ENCODE data around the gene KCNK6. TPM values are rescaled to one million over a fixed set of nuclear protein-coding genes. Genes with fewer than 3 reads are reported as not detected.
A peak's percentile ranks its signal among the peaks of the same experiment; 100 is the strongest.

The KCNK6 gene
- 5.4 and 6.5 TPM in 2 replicates for total RNA-seq

- peaks cover 29% of the 10 kb centered on the region for H3K4me1 ChIP-seq (ENCODE audit: insufficient read depth, low read length)
- H3K27ac ChIP-seq (ENCODE audit: low read depth, low read length) = peak within 1 kb of the TSS; percentile 28
- no peak for TF ChIP-seq CTCF (IDR thresholded peaks at IDR 0.05; ENCODE audit: extremely low read depth, low read depth, low read length)
- peaks cover 7% of the 10 kb centered on the region for H3K36me3 ChIP-seq (ENCODE audit: insufficient read depth, low read length)
- H3K4me3 ChIP-seq (ENCODE audit: insufficient read depth, low read length) = peak within 1 kb of the TSS; percentile 86
- H3K9me3 ChIP-seq (ENCODE audit: low read depth, low read length) = no peaks in the 10 kb centered on the region
- peaks cover 25% of the 10 kb centered on the region for H3K79me2 ChIP-seq (ENCODE audit: insufficient read depth, low read length)
- H3K4me2 ChIP-seq (ENCODE audit: insufficient read depth, low read length) = peak within 1 kb of the TSS; percentile 96
- peak; percentile 92 for DNase-seq (ENCODE audit: insufficient read length, low spot score, missing footprints)
- H4K20me1 ChIP-seq (ENCODE audit: insufficient read depth, low read length) = no peaks in the 10 kb centered on the region
- no peaks in the 10 kb centered on the region for H3K27me3 ChIP-seq (ENCODE audit: insufficient read depth, low read length)
- H2AFZ ChIP-seq (ENCODE audit: low read length) = peak within 1 kb of the TSS; percentile 85
Observed at GRCh38 chr19:38319421-38320258, at the start of gene KCNK6. KCNK6 (plus strand) TSS chr19:38319845; CDS start chr19:38319951, 106 bp downstream.

GRCh38 chr19:38270587-38271167, 49.0 kb upstream of the KCNK6 start:
- no peaks in the 10 kb centered on the region for H4K20me1 ChIP-seq (ENCODE audit: insufficient read depth, low read length)
- peak overlapping the region; percentile 56 for H3K4me2 ChIP-seq (ENCODE audit: insufficient read depth, low read length)
- TF ChIP-seq CTCF (IDR thresholded peaks at IDR 0.05; ENCODE audit: extremely low read depth, low read depth, low read length) = no peak

GRCh38 chr19:38273499-38273898, 46.1 kb upstream of the KCNK6 start:
- H3K79me2 ChIP-seq (ENCODE audit: insufficient read depth, low read length) = no peaks in the 10 kb centered on the region
- peaks cover 34% of the 10 kb centered on the region for H3K4me1 ChIP-seq (ENCODE audit: insufficient read depth, low read length)
- H3K9me3 ChIP-seq (ENCODE audit: low read depth, low read length) = no peaks in the 10 kb centered on the region
- no peaks in the 10 kb centered on the region for H4K20me1 ChIP-seq (ENCODE audit: insufficient read depth, low read length)
- DNase-seq (ENCODE audit: insufficient read length, low spot score, missing footprints) = peak; percentile 39
- no peak for TF ChIP-seq CTCF (IDR thresholded peaks at IDR 0.05; ENCODE audit: extremely low read depth, low read depth, low read length)
- no peak overlapping the region for H3K27ac ChIP-seq (ENCODE audit: low read depth, low read length)
- no peaks in the 10 kb centered on the region for H3K27me3 ChIP-seq (ENCODE audit: insufficient read depth, low read length)
- H3K4me2 ChIP-seq (ENCODE audit: insufficient read depth, low read length) = no peak overlapping the region
- H3K4me3 ChIP-seq (ENCODE audit: insufficient read depth, low read length) = no peak overlapping the region
- H3K36me3 ChIP-seq (ENCODE audit: insufficient read depth, low read length) = no peaks in the 10 kb centered on the region
- no peak overlapping the region for H2AFZ ChIP-seq (ENCODE audit: low read length)

More at GRCh38 chr19:38270587-38271167, 49.0 kb upstream of the KCNK6 start:
- Histone ChIP-seq H3K4me3 (ENCODE audit: insufficient read depth, low read length) (peak overlapping the region; percentile 23), H3K27me3 (ENCODE audit: insufficient read depth, low read length) (no peaks in the 10 kb centered on the region), H3K79me2 (ENCODE audit: insufficient read depth, low read length) (no peaks in the 10 kb centered on the region), H3K36me3 (ENCODE audit: insufficient read depth, low read length) (no peaks in the 10 kb centered on the region), H3K9me3 (ENCODE audit: low read depth, low read length) (no peaks in the 10 kb centered on the region), H3K27ac (ENCODE audit: low read depth, low read length) (no peak overlapping the region), H2AFZ (ENCODE audit: low read length) (peak overlapping the region; percentile 42), H3K4me1 (ENCODE audit: insufficient read depth, low read length) (peaks cover 25% of the 10 kb centered on the region)
- peak; percentile 89 for DNase-seq (ENCODE audit: insufficient read length, low spot score, missing footprints)

- peak; percentile 15 for DNase-seq (ENCODE audit: insufficient read length, low spot score, missing footprints)
- no peaks in the 10 kb centered on the region for H3K79me2 ChIP-seq (ENCODE audit: insufficient read depth, low read length)
- no peaks in the 10 kb centered on the region for H3K36me3 ChIP-seq (ENCODE audit: insufficient read depth, low read length)
- no peak overlapping the region for H3K4me2 ChIP-seq (ENCODE audit: insufficient read depth, low read length)
- TF ChIP-seq CTCF (IDR thresholded peaks at IDR 0.05; ENCODE audit: extremely low read depth, low read depth, low read length) = no peak
- H4K20me1 ChIP-seq (ENCODE audit: insufficient read depth, low read length) = no peaks in the 10 kb centered on the region
- no peaks in the 10 kb centered on the region for H3K27me3 ChIP-seq (ENCODE audit: insufficient read depth, low read length)
- H3K9me3 ChIP-seq (ENCODE audit: low read depth, low read length) = no peaks in the 10 kb centered on the region
- H3K27ac ChIP-seq (ENCODE audit: low read depth, low read length) = no peak overlapping the region
- H3K4me3 ChIP-seq (ENCODE audit: insufficient read depth, low read length) = no peak overlapping the region
- peak overlapping the region; percentile 53 for H2AFZ ChIP-seq (ENCODE audit: low read length)
- H3K4me1 ChIP-seq (ENCODE audit: insufficient read depth, low read length) = peaks cover 37% of the 10 kb centered on the region
Observed at GRCh38 chr19:38274739-38275138, 44.9 kb upstream of the KCNK6 start.

All from osteoblast (primary cell).